Fibroblast of lung (primary cell): ENCODE measurements around the gene NUP58.

Experiments
- EZH2 ChIP-seq: IDR thresholded peaks from 2 replicates; pipeline ENCODE4 v1.5.1; 2012; ENCODE audit warnings: low read length, control low read depth, mild to moderate bottlenecking; ENCODE audit errors: missing control alignments
- TF ChIP-seq, protein P1 (sequence below), 2 donors: IDR thresholded peaks in 1 of 2; conservative IDR thresholded peaks in 1 of 2; 1 replicate in 1 of 2; 2 replicates in 1 of 2; pipeline ENCODE4 v1.5.1; 2011 to 2012; ENCODE audit warnings: low read length in 2 of 2, control low read depth in 1 of 2, inconsistent platforms in 1 of 2, low read depth in 1 of 2, mild to moderate bottlenecking in 1 of 2

- TF ChIP-seq EZH2: no peak
- TF ChIP-seq, protein P1, sequence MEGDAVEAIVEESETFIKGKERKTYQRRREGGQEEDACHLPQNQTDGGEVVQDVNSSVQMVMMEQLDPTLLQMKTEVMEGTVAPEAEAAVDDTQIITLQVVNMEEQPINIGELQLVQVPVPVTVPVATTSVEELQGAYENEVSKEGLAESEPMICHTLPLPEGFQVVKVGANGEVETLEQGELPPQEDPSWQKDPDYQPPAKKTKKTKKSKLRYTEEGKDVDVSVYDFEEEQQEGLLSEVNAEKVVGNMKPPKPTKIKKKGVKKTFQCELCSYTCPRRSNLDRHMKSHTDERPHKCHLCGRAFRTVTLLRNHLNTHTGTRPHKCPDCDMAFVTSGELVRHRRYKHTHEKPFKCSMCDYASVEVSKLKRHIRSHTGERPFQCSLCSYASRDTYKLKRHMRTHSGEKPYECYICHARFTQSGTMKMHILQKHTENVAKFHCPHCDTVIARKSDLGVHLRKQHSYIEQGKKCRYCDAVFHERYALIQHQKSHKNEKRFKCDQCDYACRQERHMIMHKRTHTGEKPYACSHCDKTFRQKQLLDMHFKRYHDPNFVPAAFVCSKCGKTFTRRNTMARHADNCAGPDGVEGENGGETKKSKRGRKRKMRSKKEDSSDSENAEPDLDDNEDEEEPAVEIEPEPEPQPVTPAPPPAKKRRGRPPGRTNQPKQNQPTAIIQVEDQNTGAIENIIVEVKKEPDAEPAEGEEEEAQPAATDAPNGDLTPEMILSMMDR (conservative IDR thresholded peaks at IDR 0.05 in 1 of 2, IDR thresholded peaks at IDR 0.05 in 1 of 2; ENCODE audit: low read depth in 1 of 2, low read length in 2 of 2): no peak
Observed at GRCh38 chr13:25384758-25385410, 83.5 kb downstream of the NUP58 start.
